ENCODE measurements around the gene ITLN2. TPM values are rescaled to one million over a fixed set of nuclear protein-coding genes. Genes with fewer than 3 reads are reported as not detected.
A peak's percentile ranks its signal among the peaks of the same experiment; 100 is the strongest.
"Not testable (repeated sequence)": the region's sequence is repeated elsewhere in the genome, so short reads cannot be mapped to it uniquely, and the experiment has no call there.

ITLN2 gene
- total RNA-seq, 1 donor from 2014 or later: not detected

DNA sequence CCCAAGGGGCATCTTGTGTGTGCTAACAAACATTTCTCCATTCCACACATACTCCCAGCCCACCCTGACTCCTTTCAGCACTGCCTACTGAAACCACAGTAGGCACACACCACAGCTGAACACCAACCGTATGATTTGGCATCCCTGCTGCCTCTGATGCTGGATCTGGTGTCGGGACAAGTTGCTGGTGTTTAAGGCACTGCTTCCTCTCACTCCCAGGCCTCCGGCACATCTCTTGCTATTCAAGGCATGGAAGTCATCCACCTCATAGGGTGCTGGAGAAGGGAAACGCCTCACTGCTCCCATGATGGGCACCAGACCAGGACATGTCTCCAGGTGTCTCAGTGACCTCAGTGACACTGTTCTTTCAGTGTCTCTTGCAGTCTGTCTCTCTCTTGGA lies 2.4 kb upstream of the ITLN2 start:
- DNase-seq (ENCODE audit: low spot score in 2 of 2): no peak
- no peak for FAIRE-seq

DNA sequence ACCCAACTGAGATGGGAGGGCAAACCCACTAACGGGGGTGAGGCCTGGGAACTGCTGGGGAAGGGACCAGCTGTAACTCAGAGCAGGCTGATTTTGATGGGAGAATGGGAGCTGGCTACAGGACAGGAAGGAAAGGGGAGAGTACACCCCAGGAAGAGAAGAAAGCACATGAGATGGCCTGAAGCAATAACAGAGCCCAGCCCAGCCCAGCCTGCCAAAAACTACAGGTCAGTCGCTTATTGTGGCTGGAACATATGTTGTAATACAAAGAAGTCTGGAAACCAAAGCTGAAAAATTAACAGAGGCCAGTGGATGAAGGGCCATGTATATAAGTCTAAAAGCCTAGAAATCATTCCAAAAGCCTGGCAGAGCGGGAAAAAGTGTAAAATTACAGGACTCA lies 1.6 kb downstream of the ITLN2 start:
- FAIRE-seq (no peak), DNase-seq (ENCODE audit: low spot score in 2 of 2) (no peak)

DNA sequence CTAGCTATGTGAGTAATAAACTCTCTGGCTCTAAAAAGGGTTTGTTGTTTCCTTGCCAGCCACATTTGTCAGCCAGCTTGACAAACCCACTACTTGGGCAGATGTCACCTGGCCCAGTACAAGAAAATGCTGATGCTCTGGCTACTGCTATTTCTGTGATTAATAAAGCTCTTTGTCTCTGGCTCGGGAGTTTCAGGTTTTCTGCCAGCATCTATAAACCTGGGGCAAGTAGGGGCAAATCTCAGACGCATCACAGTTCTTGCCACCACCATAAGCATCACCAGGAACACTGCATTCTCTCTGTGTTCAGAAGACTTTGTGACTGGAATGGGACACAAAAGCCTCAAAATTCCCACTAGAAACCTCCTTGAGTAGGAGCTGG lies 2.5 kb downstream of the ITLN2 start:
- no peak for DNase-seq (ENCODE audit: low spot score in 2 of 2)
- FAIRE-seq: no peak

DNA sequence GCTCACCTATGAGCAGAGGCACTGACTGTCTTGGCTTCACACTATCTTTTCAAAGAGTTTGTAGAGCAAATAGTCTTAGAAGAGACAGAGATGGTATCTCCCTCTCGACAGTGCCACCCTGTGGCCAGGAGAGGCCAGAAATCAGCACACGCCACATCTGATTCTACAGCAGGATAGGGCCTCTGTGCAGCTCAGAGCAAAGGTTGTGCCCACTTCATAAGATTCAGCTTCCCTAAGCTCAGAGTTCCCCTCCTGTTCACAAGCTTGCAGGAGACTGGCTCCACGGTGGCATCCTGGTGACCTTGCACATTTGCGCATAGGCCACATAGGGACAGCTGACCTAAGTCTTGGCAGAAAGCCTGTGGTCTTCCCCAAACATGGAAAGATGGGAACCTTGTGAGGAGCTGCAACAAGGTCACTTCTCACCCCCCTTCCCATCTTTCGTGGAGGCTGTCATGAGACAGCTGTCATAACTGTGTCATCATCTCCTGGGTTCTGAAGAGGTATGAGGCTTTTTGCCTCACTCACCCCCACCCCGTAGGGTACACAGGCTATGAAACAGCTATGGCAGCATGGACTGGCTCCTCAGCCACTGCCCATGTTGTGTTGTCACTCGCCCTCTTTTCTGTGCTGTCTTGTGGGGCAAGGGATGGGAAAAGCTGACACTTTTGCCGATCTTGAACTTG lies 3.0 kb downstream of the ITLN2 start:
- DNase-seq (ENCODE audit: low spot score in 2 of 2) (peak in 1 of 2 donors; percentile 47), FAIRE-seq (no peak)

DNA sequence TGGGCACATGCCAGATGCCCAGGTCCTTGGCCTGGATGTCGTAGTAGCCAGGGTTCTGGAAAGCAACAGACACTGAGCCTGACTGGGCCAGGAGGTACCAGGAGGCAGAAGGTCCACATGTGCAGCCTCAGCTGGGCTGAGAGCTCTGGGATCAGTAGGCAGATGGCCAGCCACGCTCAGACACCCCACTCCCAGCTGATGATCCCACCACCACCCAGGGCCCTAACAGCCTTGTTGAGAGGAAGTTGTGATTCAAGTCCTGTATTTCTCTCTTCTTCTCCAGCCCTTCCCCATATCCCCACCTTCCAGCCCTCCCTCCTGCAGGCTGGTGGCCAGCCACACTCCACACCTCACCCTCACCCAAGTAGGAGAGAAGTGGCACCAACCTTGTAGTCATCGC lies 4.0 kb downstream of the ITLN2 start:
- FAIRE-seq: no peak
- no peak for DNase-seq (ENCODE audit: low spot score in 2 of 2)

DNA sequence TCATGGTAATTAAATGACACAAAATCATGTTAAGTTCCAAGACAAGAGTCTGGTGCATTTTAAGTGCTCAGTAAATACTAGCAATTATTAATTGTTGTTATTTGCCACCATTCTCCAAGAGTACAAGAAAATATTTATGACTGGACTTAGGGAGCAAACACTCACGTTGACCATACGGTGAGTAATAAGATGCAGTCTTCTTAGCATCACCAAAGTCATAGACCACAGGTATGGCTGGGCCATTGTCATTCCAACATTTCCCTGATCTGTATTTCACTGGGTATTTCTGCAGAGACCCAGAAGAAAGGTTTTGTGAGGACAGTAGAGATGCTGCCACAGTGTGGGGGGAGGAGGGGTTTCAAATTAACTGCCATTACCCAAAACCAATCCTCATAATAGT lies 4.7 kb downstream of the ITLN2 start:
- FAIRE-seq (no peak), DNase-seq (ENCODE audit: low spot score in 2 of 2) (no peak)

DNA sequence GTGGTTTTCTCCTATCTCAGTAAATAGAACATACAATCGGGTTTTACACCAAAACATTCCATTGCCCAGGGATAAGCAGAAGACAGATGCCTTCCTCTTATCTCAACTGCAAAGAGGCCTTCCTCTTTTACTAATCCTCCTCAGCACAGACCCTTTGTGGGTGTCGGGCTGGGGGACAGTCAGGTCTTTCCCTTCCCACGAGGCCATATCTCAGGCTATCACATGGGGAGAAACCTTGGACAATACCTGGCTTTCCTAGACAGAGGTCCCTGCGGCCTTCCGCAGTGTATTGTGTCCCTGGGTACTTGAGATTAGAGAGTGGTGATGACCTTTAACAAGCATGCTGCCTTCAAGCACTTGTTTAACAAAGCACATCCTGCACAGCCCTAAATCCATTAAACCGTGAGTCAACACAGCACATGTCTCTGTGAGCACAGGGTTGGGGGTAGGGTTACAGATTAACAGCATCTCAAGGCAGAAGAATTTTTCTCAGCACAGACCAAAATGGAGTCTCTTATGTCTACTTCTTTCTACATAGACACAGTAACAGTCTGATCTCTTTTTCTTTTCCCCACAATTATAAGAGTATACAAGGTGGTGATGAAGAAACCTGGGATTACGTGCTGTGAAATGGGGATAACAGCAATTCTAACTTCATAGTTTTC lies 5.3 kb downstream of the ITLN2 start:
- not testable (repeated sequence) for FAIRE-seq; DNase-seq (ENCODE audit: low spot score in 2 of 2)

DNA sequence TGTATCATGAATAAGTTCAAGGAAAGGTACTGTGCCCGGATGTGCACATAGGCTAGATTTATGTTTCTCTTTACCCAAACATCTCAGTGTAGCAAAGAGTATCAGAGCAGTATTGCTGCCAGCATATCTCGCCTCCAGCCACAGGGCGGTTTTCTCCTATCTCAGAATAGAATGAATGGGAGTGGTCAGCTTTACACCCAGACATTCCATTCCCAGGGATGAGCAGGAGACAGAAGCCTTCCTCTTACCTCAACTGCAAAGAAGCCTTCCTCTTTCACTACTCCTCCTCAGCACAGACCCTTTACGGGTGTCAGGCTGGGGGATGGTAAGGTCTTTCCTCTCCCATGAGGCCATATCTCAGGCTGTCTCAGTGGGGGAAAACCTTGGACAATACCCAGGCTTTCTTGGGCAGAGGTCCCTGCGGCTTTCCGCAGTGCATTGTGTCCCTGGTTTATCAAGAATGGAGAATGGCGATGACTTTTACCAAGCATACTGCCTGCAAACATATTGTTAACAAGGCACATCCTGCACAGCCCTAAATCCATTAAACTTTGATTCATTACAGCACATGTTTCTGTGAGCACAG lies 7.3 kb downstream of the ITLN2 start:
- not testable (repeated sequence) for FAIRE-seq; DNase-seq (ENCODE audit: low spot score in 2 of 2)

DNA sequence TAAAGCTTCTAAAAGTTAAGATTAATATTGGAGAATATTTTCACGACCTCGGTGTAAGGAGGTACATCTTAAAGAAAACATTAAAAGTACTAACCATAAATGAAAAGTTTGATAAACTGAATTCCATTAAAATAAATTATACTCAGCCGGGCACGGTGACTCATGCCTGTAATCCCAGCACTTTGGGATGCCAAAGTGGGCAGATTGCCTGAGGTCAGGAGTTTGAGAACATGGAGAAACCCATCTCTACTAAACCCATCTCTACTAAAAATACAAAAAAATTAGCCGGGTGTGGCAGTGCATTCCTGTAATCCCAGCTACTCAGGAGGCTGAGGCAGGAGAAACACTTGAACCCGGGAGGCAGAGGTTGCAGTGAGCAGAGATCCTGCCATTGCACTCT lies 8.7 kb downstream of the ITLN2 start:
- DNase-seq (ENCODE audit: low spot score in 2 of 2); FAIRE-seq: not testable (repeated sequence)

DNA sequence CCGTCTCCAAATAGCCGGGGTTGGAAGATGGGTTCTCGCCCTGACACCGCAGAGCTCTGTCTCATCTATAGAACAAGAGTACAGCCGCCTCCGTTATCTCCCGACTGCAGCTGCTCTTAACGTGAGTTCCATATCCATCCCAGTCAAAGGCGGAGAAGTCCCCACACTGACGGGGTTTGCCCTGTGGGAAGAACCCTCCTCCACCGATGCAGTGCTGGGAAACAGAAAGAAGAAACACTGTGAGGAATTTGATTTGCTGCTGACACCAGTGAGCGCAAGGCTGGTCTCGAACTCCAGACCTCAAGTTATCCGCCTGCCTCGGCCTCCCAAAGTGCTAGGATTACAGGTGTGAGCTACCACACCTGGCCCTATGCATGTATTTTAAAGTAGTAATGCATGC lies 9.5 kb downstream of the ITLN2 start:
- no peak for DNase-seq (ENCODE audit: low spot score in 2 of 2)
- FAIRE-seq: no peak

DNA sequence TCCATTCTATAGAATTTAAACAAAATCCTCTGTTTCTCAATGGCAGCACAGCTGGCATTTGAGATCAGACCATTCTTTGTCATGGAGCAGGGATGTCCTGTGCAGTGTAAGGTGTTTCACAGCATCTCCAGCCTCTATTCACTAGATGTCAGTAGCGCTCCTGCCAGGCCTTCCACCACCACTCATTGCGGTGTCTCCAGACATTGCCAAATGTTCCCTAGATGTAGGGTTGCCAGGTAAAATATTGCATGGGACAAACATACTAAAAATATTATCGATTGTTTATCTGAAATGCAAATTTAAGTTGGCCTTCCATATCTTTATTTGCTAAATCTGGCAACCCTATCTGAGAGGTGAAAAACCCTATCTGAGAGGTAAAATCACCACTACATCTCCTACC lies 11.7 kb downstream of the ITLN2 start:
- FAIRE-seq (no peak), DNase-seq (ENCODE audit: low spot score in 2 of 2) (no peak)

DNA sequence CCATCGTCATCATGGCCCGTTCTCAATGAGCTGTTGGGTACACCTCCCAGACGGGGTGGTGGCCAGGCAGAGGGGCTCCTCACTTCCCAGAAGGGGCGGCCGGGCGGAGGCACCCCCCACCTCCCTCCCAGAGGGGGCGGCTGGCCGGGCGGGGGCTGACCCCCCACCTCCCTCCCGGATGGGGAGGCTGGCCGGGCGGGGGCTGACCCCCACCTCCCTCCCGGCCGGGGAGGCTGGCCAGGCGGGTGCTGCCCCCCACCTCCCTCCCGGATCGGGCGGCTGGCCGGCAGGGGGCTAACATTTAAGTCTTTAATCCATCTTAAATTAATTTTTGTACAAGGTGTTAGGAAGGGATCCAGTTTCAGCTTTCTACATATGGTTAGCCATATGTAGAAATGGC lies 17.9 kb downstream of the ITLN2 start:
- FAIRE-seq; DNase-seq (ENCODE audit: low spot score in 2 of 2): not testable (repeated sequence)

DNA sequence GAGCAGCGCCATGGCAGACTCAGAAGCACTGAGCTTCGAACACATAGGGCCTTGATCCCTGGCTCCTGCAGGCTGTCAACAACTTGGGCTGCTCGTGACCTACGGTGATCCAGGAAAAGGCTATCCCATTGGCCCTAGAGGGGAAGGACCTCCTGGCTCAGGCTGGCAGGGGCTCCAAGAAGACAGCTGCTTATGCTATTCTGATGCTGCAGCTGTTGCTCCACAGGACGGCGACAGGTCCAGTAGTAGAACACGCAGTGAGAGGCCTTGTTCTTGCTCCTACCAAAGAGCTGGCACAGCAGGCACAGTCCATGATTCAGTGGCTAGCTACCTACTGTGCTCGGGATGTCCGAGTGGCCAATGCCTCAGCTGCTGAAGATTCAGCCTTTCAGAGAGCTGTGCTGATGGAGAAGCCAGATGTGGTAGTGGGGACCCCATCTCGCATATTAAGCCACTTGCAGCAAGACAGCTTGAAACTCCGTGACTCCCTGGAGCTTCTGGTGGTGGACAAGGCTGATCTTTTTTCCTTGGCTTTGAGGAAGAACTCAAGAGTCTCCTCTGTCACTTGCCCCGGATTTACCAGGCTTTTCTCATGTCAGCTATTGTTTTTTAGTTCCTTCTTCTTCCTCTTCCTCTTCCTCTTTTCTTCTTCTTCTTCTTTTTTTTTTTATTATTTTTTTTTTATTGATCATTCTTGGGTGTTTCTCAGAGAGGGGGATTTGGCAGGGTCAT lies 18.9 kb downstream of the ITLN2 start:
- no peak for FAIRE-seq
- DNase-seq (ENCODE audit: low spot score in 2 of 2): no peak

DNA sequence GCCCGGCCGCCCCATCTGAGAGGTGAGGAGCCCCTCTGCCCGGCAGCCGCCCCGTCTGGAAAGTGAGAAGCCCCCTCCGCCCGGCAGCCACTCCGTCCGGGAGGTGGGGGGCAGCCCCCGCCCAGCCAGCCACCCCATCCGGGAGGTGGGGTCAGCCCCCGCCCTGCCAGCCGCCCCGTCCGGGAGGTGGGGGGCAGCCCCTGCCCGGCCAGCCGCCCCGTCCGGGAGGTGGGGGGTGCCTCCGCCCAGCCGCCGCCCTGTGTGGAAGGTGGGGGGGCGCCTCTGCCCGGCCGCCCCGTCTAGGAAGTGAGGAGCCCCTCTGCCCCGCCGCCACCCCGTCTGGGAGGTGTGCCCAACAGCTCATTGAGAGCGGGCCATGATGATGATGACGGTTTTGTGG lies 21.3 kb downstream of the ITLN2 start:
- not testable (repeated sequence) for FAIRE-seq; DNase-seq (ENCODE audit: low spot score in 2 of 2)

DNA sequence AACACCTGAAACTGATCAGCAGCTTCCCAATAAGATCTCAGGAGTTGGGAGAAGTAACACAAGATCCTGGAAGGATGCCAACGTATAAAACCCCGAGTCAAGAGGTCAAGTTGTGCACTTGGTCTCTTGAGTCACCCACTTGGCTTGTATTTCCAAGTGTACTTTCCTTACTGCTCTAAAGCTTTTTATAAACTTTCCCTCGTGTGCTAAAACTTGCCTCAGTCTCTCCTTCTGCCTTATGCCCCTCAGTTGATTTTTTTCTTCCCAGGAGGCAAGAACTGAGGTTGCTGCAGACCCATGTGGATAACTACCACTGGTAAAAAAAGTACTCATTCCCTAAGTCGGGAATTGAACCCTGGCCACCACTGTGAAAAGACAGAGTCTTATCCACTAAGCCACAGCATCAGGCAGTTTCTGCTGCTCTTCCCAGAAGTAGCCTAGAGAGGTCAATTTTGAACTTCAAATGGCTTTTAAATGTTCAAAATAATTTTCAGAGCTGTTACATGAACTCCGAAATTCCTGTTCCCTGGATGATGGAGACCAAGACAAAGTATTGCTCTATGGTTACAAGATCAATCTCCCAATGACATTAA lies 28.9 kb downstream of the ITLN2 start:
- DNase-seq (ENCODE audit: low spot score in 2 of 2) (no peak), FAIRE-seq (no peak)

DNA sequence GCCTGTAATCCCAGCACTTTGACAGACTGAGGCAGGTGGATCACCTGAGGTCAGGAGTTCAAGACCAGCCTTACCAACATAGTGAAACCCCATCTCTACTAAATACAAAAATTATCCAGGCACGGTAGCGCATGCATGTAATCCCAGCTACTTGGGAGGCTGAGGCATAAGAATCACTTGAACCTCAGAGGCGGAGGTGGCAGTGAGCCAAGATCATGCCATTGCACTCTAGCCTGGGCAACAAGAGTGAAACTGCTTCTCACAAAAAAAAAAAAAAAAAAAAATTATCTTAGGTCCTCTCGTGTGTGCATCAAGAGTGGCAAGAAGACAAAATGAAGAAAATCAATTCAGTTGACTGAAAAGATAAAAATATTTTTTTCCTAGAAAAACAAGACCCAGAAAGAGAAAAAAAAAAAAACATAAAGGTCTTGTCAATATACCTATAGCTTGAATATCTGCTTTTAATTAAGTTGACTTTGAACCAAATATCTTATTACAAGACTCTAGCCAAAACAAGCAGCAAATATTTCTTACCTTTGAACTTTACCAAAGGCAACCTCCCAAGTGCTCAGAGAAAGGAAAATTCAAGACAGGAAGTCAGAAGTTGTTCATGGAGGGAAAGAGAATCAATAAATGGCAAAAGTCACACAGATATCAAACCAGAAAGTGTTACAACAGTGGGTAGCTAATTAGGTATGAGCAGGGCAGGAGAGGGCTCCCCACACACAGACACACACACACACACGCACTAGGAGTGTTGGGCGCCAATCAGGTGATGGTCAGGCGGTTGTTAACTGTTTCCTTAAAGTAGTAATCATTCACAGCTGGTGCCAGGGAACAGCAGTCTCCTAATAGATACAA lies 29.6 kb downstream of the ITLN2 start:
- DNase-seq (ENCODE audit: low spot score in 2 of 2): no peak
- no peak for FAIRE-seq

DNA sequence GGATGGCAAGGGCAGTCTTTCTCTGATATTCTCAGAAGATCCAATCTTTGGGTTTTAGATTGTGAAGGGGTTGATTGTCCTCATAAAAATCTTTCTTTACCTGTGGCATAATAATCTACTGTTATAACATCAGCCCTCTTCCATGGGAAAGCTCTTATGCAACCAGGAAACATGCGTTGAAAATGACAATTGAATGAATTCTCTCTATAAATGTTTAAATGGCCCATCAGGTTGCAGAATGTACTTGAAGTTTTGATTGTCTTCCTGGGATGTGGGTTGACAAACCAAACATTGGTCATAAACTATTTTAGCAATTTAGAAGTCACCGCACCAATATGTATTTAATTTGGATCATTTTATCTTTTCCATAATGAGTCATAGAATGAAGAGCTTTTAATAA lies 37.9 kb downstream of the ITLN2 start:
- DNase-seq (ENCODE audit: low spot score in 2 of 2): no peak
- no peak for FAIRE-seq

DNA sequence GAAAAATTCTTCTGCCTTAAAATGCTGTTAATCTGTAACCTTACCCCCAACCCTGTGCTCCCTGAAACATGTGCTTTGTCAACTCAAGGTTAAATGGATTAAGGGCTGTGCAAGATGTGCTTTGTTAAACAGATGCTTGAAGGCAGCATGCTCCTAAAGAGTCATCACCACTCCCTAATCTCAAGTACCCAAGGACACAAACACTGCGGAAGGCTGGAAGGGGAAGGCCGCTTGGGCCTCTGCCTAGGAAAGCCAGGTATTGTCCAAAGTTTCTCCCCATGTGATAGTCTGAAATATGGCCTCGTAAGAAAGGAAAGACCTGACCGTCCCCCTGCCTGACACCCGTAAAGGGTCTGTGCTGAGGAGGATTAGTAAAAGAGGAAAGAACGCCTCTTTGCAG lies 41.4 kb downstream of the ITLN2 start:
- FAIRE-seq; DNase-seq (ENCODE audit: low spot score in 2 of 2): not testable (repeated sequence)

DNA sequence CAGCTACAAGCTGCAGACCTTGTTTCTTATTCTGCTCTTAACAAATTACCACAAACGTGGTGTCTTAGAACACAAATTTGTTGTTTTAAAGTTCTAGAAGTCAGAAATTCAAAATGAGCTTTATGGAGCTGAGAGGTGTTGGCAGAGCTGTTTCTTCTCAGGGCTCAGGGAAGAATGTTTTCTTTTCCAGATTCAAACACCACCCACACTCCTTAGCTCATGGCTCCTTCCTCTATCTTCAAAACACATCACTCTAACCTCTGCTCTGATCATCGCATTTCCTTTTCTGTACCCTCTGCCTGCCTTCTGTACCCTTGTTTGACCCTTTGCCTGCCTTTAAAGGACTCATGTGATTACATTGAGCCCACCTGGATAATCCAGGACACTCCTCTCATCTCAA lies 42.7 kb downstream of the ITLN2 start:
- FAIRE-seq (no peak), DNase-seq (ENCODE audit: low spot score in 2 of 2) (no peak)

DNA sequence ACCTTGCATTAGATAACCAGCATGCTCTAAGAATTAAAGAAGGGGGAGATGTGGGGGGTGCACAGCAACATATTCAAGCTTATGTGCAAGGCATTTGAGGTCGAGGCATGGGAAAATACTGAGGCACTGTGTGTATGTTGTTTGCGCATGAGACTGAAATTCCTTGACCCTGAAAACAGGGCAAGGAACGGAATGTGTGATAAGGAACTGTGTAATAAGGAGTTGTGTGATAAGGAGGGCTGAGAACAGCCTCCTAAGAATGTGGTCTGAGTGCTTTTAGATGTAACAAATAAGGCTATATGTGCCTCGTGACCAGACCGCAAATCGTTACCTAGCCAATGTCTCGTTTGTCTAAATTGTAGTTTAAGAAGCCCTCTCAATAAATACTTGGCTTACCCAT lies 43.2 kb downstream of the ITLN2 start:
- DNase-seq (ENCODE audit: low spot score in 2 of 2) (no peak), FAIRE-seq (no peak)

Data from frontal cortex (tissue), 4 donors.